Astrocyte of the spinal cord (primary cell): ENCODE results near the gene HIF1A.

ENCODE experiments used
- DNase-seq: peaks from one replicate; pipeline ENCODE4 v3.0.0; 2011; ENCODE audit warnings: low read depth, low spot score
- H3K4me3 ChIP-seq: 2 replicates; pipeline ENCODE4 v1.5.1; 2011; ENCODE audit warnings: low read depth, mild to moderate bottlenecking, low read length, moderate library complexity
- in situ Hi-C: cut with HindIII; loops from 2 replicates; pipeline ENCODE4 v1.10.0; 2017; ENCODE audit warnings: low sequenced_read_pairs
- TF ChIP-seq, protein P1 (sequence below): IDR thresholded peaks from 2 replicates; pipeline ENCODE4 v1.5.1; 2012; ENCODE audit warnings: low read depth, mild to moderate bottlenecking, low read length, inconsistent platforms

HIF1A gene

GRCh38 chr14:61726778-61727658, 31.7 kb downstream of the HIF1A start:
- H3K4me3 ChIP-seq: no peak overlapping the region
- in situ Hi-C loops: no loop called here
- no peak for DNase-seq
- TF ChIP-seq, protein P1, sequence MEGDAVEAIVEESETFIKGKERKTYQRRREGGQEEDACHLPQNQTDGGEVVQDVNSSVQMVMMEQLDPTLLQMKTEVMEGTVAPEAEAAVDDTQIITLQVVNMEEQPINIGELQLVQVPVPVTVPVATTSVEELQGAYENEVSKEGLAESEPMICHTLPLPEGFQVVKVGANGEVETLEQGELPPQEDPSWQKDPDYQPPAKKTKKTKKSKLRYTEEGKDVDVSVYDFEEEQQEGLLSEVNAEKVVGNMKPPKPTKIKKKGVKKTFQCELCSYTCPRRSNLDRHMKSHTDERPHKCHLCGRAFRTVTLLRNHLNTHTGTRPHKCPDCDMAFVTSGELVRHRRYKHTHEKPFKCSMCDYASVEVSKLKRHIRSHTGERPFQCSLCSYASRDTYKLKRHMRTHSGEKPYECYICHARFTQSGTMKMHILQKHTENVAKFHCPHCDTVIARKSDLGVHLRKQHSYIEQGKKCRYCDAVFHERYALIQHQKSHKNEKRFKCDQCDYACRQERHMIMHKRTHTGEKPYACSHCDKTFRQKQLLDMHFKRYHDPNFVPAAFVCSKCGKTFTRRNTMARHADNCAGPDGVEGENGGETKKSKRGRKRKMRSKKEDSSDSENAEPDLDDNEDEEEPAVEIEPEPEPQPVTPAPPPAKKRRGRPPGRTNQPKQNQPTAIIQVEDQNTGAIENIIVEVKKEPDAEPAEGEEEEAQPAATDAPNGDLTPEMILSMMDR: no peak

DNA sequence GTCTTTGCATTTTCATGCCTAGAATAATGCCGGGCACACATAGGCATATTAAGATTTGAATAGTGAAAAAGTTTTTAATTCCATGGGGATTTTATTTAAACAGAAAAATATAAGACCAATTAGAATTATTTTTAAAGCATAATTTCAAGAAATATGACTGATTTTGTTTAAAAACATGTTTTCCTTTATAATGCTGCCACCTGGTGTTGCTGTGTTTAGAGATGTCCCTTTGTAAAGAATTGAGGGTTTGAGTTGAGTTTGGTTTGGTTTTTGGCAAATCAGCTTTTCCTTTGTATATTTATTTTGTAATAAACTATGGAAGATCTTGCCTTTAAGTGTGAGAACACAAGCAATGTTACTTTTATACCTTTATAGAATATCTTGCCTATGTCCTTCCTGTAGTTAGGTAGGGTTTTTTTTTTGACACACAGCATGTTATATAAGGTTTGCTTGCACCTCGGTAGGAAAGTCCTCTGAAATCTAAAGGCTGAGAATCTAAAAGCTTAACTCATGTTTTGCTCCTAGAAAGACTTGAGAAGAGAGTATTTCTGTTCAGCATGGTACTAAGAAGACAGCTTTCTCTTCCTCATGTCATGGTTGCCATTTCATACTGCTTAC, 35.6 kb downstream of the HIF1A start:
- in situ Hi-C loops: no loop called here
- no peak for DNase-seq
- no peak overlapping the region for H3K4me3 ChIP-seq
- TF ChIP-seq, protein P1: no peak

DNA sequence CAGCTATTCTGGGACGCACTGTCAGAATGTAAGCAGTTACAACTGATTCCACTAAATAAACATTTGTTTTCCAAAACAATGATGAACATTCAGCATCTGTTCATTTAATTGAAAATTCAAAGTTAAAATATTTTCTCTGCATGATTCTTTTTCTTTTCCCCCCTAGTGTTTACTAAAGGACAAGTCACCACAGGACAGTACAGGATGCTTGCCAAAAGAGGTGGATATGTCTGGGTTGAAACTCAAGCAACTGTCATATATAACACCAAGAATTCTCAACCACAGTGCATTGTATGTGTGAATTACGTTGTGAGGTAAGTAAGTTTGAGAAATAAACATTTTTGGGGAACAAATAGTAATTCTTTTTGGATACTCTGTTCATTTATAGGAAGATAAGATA, 38.7 kb downstream of the HIF1A start:
- no peak overlapping the region for H3K4me3 ChIP-seq
- in situ Hi-C loops: no loop called here
- no peak for DNase-seq
- TF ChIP-seq, protein P1: no peak

DNA sequence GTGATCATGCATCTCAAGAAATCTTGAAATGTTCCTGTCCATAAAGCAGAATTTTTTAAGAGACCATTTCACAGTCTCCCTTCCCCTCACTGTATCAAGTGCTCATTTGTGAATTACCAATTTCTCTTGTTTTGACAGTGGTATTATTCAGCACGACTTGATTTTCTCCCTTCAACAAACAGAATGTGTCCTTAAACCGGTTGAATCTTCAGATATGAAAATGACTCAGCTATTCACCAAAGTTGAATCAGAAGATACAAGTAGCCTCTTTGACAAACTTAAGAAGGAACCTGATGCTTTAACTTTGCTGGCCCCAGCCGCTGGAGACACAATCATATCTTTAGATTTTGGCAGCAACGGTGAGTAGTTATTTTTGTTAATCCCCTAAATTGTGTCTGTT, 41.4 kb downstream of the HIF1A start:
- in situ Hi-C loops: no loop called here
- TF ChIP-seq, protein P1: no peak
- DNase-seq: no peak

DNA sequence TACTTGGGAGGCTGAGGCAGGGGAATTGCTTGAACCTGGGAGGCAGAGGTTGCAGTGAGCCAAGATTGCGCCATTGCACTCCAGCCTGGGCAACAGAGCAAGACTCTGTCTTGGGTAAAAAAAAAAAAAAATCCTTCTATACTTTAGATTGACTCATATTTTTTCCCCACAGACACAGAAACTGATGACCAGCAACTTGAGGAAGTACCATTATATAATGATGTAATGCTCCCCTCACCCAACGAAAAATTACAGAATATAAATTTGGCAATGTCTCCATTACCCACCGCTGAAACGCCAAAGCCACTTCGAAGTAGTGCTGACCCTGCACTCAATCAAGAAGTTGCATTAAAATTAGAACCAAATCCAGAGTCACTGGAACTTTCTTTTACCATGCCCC, 42.6 kb downstream of the HIF1A start:
- TF ChIP-seq, protein P1: no peak
- DNase-seq: no peak
- no peak overlapping the region for H3K4me3 ChIP-seq
- in situ Hi-C loops: no loop called here

More for the DNA sequence above, 41.4 kb downstream of the HIF1A start:
- no peak overlapping the region for H3K4me3 ChIP-seq

DNA sequence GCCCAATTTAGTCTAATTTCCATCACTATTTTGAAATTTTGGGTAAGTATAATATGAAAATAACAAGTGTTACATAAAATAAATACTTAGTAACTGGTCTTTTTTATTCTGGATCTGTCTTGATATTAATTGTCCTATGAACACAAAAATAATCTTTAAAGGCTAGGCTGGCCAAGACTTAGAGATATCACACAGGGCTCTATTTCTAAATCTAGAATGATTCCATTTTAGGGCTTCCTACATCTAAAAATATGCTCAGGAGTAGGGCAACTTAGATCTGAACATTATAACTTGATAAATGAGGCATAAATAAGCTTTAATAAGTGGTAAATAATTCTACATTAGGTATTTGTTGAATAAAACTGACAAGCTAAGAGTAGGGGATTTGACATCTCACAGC, 43.8 kb downstream of the HIF1A start:
- TF ChIP-seq, protein P1: no peak
- H3K4me3 ChIP-seq: no peak overlapping the region
- DNase-seq: no peak
- in situ Hi-C loops: no loop called here
